Ishikawa (cell line): ENCODE results near the gene PLA2G2A.

Experiments
- CEBPB ChIP-seq: IDR thresholded peaks from 2 replicates; pipeline ENCODE4 v1.6.1; 2012
- CREB1 ChIP-seq: IDR thresholded peaks from 2 replicates; pipeline ENCODE4 v1.6.1; 2012; ENCODE audit warnings: low read depth
- EGR1 ChIP-seq: IDR thresholded peaks from 2 replicates; pipeline ENCODE4 v1.6.1; 2012
- EP300 ChIP-seq: IDR thresholded peaks from 2 replicates; pipeline ENCODE4 v1.6.1; 2012; ENCODE audit warnings: borderline replicate concordance
- FOXM1 ChIP-seq: IDR thresholded peaks from 2 replicates; pipeline ENCODE4 v1.6.1; 2012; ENCODE audit warnings: low read depth, borderline replicate concordance
- MAX ChIP-seq: IDR thresholded peaks from 2 replicates; pipeline ENCODE4 v1.6.1; 2012
- NFIC ChIP-seq: IDR thresholded peaks from 2 replicates; pipeline ENCODE4 v1.6.1; 2012
- RAD21 ChIP-seq: IDR thresholded peaks from 2 replicates; pipeline ENCODE4 v1.6.1; 2012; ENCODE audit warnings: low read depth
- REST ChIP-seq: IDR thresholded peaks from 2 replicates; pipeline ENCODE4 v1.6.1; 2012; ENCODE audit warnings: low read depth, mild to moderate bottlenecking
- TAF1 ChIP-seq: IDR thresholded peaks from 2 replicates; pipeline ENCODE4 v1.6.1; 2012; ENCODE audit warnings: low read depth, mild to moderate bottlenecking
- TCF12 ChIP-seq: IDR thresholded peaks from 2 replicates; pipeline ENCODE4 v1.6.1; 2012; ENCODE audit warnings: low read depth
- TEAD4 ChIP-seq: IDR thresholded peaks from 2 replicates; pipeline ENCODE4 v1.6.1; 2012
- YY1 ChIP-seq: IDR thresholded peaks from 2 replicates; pipeline ENCODE4 v1.6.1; 2012; ENCODE audit warnings: low read depth
- ZBTB7A ChIP-seq: IDR thresholded peaks from 2 replicates; pipeline ENCODE4 v1.6.1; 2012; ENCODE audit warnings: low read depth

- TF ChIP-seq RAD21 (no peak), TAF1 (no peak), CEBPB (no peak), MAX (no peak), EP300 (no peak), YY1 (no peak), TCF12 (no peak), FOXM1 (no peak), EGR1 (no peak), ZBTB7A (no peak), REST (no peak), CREB1 (no peak), NFIC (no peak), TEAD4 (no peak)
Measured at GRCh38 chr1:19945914-19946313, 33.5 kb downstream of the PLA2G2A start.
